ENCODE data around the gene DOCK4.

DOCK4 gene

DNA sequence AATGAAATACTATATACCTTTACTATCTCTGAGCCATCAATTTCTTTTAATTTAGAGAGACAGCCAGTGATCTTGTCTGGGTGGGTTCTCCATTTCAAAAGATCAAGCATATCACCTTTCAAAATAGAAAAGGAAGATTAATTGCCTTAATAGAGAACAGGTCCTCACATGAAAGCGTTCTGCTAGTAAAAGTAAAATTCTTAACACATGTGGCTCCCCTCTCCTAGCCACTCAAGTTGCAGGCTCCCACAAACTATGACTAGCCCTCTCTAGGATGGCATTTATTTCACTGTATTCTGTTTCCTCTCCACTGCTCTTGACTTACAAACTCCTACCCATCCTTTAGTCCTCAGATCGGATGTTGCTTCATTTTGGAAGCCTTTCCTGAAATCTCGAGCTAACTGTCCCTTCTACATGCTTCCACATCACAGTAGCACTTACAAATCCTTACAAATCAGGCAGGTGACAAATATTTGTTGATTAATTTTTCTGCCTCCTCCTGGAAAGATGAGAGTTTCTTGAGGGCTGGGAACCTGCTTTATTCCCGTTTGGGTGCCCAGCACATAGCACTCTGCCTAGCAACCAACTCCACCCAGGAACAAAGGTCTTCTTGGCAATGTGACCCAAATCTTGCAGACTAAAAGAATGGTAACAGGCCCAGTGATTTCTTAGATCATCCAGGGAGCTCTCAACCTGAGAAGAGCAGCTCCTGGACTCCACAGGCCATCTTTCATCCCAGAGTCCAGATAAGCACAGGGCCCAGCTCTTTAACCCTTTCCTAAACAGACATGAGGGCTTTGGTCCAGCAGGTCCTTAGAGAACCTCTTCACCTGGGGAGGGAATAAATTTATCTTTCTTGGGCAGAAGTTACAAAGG, 333.5 kb downstream of the DOCK4 start:
- DNase-seq, result no peak

DNA sequence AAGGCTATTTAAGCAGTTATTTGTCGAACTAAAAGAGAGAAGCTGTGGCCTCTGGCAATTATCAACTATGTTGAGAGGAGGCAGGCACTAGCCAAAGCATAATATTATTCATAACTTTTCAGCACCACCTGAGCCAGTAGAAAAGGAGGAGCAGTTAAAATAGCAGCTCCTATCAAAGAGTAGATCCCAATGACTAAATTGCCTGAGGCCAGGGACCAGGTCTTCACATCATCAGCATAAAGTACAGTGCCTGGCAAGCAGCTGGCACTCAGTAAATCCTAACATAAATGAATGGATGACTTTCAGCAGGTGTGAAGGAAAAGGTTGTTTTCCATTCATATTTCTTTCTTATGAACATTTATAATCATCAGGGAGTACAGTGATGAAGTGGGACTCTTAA, 334.9 kb downstream of the DOCK4 start:
- no peak for DNase-seq

DNA sequence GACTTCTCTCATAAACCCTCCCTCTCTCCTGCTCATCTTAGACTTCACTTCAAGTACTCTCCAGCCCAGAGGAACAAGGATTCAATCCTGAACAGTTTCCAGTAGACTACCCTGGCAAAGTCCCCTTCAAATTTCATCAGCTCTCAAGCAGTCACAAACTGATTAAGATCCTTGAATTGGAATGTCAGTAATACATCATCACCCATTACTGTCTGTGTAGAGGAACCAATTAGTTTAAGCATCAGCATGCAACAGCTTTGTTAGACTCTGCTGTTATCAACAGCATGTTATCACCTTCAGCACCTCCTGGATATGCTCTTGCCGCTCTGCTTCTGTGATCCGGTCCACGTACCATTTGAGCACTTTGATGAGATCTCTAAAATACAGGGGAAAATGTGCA, 336.9 kb downstream of the DOCK4 start:
- no peak for DNase-seq

DNA sequence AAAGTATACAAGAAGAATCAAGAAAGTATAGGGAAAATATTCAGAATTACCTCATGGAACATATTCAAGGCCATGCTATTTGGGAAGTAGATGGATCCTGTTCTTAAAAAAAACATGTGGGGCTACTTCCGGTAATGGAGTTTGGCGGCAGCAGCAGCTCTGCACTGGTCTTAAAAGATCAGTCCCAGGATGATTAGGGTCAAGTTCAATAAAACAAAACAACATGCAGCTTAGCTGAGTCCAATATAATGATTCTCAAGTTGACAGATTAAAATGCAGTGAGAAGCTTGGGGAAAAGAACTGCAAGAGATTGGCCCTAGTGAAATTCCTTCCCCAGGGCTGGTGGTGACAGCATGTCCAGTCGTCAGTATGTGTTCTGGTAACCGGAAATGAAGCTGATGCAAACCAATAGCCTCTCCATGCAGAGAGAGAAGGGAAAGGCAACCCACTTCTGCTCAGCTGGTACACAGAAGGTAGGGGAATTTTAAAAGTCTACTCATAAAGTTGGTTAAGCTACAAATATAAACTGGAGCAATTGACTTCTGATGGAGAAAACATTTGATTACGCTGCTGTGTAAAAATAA, 338.8 kb downstream of the DOCK4 start:
- DNase-seq, result no peak

DNA sequence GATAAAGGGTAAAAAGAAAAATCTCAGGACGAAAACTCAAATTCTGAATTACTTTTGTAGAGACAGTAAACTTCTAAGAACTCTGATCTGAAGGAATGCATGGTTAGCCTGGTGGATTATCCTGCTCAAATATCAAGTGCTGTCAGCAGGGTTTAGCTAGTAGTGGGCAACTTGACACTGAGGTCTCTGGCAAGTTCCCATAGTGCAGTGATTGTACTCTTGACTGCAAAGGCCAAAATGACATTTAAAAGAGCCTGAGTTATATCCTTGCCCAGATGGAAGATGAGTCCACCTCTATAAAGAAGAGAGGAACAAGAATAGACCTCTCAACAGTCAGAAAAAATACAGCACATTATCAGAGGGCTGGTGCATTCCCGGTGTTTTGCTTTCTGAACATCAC, 339.4 kb downstream of the DOCK4 start:
- DNase-seq, result no peak

DNA sequence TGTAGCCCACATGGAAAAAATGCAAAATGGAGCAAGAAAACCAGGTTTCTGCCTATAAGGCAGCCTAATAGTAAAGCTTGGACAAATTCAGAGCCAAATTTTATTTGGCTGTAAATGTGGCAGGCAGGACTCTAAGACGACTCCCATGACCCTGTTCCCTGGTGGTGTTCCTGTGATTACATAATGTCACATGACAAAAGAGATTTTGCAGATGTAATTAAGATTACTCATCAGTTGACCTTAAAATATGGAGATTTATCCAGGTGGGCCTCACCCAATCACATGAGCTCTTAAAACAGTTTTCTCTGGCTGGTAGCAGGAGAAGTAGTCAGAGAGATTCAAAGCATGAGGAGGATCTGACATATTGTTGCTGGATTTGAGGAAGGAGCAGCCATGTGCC, 340.8 kb downstream of the DOCK4 start:
- no peak for DNase-seq

DNA sequence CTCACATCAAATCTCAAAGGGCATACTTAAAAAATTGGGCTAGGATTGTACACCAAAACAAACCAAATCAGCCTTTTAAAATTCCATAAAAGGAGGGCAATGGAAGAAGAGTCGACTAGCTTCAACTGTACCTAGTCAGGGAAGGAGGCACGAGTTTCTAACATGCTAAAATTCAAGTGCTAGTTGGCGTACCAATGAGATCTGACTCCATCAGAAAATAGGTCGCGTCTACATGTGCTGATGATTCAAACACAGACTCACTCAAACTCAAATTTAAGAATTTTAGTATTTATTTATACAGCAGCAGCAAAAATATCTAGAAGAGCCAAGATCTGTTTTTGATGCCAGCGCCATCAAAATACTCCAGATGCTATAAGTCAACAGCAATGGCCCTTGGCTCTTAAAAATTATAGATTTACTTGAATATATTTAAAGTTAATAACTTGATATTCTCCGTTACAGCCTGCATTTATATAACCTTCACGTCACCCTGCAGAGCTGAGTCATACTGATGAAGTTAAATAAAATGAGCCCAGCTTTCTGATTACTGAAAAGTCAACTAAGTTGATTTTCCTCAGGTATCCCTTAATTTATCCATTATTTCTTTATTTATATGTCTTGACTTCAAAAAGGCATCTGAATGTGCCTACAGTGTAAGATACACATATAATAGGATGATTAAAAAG, 341.8 kb downstream of the DOCK4 start:
- DNase-seq, result no peak

DNA sequence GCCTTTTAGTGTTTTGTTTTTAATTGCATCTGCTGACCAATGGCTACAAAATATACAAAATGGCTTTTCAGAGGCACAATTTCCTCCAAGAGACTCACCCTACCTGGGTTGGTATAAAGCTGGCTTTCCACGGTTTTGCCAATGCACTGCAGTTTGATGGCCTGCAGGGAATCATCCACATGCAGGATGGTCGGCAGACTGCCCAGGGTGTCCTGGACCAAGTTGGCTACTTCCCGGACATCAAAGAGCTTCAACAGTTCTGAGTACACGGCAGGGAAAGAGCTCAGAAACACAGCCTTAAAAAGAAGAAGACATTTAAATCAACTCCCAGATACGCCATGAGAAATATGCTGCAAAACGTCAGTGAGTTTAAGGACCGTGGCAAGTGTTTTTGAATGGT, 342.9 kb downstream of the DOCK4 start:
- DNase-seq, result no peak

DNA sequence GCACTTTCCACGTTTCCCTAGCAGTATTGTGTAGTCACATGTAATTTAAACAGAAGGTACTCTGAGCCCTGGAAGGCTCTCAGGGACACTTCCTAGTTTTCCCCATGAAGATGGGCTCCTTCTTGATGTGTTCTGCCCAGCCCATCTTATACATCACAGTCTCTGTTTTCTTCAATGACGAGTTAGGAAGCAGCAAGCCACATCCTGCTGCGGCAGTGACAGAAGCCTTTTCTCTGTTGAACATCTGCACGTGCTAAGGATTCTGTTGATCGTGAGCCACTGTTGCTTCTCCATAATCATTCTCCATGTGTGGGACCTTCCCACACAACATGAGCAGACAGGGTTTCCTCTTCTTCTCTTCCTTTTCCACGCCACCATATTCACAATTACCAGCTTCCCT, 346.0 kb downstream of the DOCK4 start:
- no peak for DNase-seq

DNA sequence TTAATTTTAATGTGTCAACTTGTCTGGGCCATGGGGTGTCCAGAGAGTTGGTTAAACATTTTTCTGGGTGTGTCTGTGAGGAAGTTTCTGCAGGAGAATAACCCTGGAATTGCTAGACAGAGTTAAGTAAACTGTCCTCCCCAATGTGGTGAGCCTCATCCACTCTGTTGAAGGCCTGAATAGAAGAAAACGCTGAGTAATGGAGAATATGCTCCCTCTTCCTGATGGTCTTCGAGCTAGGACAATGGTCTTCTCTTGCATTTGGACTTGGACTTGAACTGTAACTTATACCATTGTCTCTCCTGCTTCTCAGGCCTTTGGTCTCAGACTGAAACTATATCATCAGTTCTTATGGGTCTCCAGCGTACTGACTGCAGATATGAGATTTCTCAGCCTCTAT, 347.9 kb downstream of the DOCK4 start:
- no peak for DNase-seq

DNA sequence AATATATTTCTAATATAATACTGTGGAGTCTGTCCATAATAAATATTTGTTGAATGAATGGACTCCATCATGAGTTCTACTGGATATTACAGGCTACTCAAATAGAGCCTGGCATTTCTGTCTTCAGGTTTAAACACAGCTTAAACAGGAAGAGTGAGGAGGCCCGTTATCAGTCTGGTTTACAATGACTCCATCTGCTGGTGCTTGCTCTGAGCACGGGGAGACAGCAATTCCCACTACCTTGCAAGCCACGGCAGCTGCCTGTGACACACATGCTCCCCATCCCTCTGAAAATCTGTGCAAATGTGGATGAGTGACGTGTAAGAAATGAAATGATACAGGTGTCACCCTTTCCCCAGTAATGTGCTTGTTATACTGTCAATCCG, 350.4 kb downstream of the DOCK4 start:
- DNase-seq, result no peak

DNA sequence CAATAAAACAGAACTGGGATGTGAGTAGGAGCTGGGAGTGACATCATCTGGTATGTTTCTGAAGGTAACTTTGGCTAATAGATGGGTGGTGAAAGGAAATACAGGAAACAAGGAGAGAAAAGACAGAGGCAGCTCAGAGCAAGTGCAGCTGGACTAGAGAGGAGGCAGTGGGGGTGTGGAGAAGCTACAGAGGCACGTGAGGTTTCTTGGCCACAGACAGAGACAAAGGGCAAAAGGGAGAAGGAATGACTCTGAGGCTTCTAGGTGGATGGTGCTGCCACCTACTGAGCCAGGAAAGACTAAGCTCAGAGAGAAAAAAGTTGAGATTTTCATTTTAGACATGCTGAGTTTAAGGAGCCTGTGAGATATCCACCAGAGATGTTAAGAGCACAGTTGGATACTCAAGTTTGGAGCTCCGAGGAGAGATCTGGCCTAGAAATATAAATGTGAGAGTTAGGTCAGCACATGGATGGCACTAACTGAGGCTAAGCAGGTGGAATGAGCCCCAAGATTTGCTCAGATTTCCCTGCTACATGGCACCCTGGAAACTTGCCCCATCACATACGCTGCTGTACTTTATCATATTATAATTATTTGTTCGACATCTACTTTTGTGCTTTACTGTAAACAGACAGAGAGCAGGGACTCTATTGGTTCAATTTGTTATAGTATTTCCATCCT, 350.9 kb downstream of the DOCK4 start:
- DNase-seq, result no peak

DNA sequence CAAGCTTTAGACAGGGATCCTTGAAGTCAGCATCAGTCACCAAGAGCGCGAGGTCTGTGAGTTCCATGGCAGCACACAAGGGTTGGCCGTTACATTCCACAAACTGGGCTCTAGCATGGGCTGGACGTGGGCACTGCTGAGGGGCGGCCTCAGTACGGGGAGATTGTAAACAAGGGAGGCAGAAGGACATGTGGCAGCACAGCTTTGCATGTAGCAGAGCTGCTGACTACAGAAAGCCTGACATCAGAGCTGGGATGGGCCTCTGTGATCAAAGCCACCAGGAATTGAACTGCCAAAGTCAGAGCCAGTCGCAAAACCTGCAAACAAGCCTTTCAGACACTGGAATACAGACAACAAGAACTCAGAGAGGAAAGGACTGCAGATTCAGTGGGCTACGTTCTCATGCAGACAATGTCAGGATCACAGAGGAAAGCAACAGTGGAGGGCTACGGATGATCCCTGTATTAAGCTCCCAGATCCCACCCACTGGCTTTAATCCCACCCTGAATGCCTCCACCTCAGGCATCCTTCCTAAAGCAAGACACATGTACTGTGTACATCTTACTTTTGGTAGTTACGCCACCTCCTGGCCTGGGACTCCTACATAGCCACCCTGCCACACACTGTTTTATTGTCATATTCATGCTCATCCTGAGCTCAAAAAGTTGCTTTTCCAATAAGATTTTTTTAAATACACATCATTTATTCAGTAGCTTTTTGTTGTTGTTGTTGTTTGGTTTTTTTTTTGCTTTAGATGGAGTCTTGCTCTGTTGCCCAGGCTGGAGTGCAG, 352.8 kb downstream of the DOCK4 start:
- no peak for DNase-seq

DNA sequence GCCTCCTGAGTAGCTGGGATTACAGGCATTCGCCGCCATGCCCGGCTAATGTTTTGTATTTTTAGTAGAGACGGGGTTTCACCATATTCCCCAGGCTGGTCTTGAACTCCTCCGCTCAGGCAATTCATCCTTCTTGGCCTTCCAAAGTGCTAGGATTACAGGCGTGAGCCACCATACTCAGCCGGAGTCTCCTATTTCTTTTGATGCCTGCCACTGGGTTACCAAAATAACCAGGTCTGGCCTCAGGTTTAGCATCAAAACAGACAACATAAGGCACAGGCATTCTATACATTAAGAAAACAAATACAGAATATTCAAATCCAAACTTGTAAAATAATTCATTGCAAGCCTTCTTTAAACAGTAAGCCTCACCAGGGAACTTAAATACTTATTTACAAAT, 354.1 kb downstream of the DOCK4 start:
- no peak for DNase-seq

DNA sequence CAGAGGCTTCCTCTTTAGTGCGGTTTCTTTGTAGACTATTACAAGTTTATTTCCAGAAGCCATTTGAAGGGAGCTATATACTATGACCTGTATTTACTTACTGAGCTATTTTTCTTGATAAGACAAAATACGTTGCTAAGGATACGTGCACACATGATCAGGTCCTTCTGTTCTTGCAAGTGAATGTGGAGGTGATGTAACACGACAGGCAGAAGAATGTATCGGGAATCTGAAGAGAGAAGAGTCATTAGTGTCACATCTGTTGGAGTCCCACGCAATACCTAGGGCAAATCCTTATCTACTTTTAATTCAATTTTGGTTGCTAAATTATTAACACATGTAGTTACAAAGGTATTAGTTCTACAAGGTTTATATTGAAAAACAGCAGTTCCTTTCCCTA, 359.3 kb downstream of the DOCK4 start:
- no peak for DNase-seq

DNA sequence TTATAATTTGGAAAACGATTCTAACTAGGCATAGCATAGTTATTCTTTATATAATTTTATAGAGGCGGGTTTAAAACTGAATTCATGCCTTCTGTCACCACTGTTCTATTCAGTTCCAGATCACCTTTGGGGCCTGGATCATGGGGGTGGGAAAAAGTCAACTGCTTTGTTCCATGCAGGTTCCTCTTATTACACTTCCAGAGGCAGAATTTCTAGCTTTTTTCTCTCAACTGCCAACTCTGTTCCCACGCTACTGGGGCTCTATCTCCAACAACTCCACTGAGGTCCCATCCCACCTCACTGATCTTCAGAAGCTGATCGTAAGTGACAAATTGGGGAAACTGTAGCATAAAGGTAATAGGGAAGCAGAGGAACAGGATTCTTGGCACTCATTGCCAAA, 360.3 kb downstream of the DOCK4 start:
- DNase-seq, result no peak

DNA sequence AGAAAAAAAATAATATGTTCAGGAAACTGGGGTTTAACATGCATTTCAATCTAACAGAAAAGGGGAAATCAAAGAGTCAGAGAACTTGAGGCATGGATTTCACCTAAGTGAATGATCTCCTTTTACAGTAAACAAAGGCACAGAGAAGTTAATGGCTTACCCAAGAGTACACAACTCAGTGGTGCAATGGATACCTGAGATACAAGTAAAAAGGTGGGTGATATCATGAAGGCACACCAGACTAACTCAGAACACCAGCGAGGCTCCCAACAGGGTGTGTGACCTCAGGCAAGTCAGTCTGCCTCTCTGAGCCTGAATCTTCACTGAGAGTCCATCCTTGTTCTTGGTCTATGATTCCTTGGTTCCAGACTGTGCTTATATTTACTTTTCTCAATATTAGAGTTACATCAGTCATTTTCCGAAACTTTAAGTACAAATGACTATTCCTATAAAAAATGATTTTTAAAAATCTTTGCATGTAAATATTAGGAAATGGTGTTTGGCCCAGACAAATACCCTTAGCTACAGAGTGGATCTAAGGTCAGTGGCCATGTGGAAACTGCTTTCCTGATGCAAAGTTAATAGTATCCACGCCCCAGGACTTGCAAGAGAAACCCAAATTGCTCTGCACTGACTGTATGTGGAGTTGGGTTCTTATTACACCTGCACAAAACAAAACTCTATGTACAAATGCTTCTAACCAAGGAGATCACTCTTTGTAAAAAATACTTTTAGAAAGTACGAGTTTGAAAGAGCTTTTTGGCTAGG, 361.1 kb downstream of the DOCK4 start:
- DNase-seq, result no peak

DNA sequence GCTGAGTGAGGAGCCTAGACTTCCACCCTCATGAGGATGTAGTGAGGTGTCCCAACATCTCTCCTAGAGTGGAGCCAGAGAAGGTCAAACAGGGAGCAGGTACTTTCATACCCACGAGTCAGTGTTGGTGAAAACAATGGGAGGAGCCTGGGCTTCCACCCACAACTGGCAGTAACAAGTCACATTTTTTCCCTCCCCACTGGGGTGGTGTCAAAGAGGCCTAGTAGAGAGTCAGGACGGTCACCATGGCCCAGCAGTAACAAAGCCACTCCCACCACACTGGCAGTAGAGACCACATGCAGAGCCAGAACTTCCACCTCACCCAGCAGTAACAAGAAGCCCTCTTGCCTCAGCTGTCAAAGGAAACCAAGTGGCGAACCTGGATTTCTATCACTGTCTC, 363.7 kb downstream of the DOCK4 start:
- DNase-seq, result no peak

DNA sequence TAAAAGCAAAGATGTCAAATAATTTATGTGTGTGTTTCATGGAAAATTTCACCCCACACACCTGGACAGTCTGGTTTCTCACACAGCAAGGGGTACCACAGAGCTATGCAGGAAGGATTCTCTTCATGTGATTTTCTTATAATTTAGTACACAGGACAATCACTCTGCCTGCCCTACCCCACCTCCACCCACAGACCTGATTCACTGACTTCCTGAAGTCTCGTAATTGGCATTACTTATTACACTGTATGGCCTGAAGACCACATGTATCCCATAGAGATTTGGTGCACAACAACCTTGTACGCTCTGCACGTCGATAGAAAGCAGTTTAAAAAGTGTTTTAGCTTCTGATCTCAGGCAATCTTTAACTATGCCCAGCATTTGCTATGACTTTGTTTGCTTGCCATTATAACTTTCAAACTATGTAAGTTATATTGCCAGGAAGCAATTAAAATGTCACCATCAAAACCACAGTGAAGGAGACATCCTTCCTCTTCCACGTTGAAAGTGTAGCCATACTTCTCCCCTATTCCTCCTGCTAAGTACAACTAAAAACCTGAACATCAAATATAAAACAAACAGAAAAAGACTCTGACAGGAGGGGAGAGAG, 364.5 kb downstream of the DOCK4 start:
- no peak for DNase-seq

DNA sequence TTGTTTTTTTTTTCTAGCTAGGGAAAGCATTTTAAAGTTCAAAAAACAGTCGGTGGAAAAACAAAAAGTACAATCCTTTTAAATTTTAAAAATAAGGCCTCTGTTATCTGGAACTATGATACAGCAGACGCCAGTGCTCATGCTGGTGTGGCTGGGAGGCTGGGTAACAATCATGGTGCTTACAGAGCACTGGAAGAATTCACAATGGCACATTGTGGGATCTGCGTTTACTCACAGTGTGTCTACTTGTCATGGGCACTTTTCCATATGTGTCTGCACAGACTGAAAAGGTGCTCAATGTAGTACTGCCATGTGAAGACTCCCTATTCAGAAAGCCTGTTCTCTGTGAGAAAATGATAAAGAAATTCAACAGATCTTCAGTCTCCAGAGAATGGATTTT, 365.7 kb downstream of the DOCK4 start:
- no peak for DNase-seq

DNA sequence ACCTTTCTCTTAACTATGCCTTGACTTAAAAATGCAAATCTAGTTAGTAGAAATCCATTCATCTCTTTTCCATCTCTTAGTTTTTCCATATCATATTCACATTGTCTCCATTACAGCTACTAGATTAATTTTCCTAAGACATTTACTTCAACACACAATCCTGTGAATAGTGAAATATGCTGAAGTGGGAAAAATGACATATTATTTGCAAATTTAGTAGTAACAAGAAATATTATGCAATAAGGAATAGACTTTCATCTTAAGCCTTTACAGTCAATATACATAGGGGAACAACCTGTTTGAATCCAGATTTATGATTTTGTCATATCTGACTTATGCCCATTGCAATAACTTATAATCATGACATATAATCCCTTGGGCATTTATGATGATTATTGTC, 366.9 kb downstream of the DOCK4 start:
- DNase-seq, result no peak

DNA sequence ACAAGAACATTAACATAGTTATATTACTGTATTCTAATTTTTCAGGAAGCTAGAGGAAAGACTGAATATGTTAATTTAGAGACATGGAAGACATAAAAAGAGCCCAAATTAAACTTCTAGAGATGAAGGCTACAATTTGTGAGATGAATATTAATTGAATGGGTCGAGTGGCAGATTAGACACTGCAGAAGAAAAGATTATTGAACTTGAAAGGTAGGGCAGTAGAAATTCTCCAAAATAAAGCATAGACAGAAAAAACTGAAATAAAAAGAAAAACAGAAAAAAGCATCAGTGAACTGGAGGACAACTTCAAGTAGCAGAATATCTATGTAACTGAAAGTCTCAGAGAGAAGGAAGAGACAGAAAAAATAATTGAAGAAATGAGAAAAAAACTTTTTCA, 369.6 kb downstream of the DOCK4 start:
- DNase-seq, result no peak

Data from stimulated activated CD4-positive, alpha-beta T cell treated with anti-CD3 and anti-CD28 coated beads, Interleukin-12 subunit alpha, Interleukin-12 subunit beta, amount 100 ng/mL, for 4 hours (primary cell).